CD1c-positive myeloid dendritic cell (primary cell): ENCODE data around the gene SASH1.

Experiments used
- DNase-seq: peaks from one replicate; pipeline ENCODE4 v3.0.0-alpha.2; 2016; ENCODE audit errors: extremely low spot score

Gene SASH1

DNA sequence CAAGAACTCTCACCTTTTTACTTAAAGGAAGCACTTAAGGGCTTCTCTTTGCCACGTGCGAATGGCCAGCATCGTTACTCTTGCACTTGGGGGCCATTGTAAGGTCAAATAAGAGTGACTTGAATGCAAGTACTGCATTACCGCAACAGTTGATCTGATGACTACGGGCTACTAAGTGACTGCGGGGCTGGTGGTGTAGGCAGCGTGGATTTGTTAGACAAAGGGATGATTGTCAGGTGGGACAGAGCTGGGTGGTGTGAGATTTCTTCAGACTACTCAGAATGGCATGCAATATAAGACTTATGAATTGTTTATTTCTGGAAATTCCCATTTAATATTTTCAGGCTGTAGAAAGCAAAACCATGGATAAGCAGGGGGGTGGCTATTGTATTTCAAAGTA lies 204.5 kb downstream of the SASH1 start:
- no peak for DNase-seq

- DNase-seq = no peak
Observed at GRCh38 chr6:148548065-148548748, 205.6 kb downstream of the SASH1 start.

DNA sequence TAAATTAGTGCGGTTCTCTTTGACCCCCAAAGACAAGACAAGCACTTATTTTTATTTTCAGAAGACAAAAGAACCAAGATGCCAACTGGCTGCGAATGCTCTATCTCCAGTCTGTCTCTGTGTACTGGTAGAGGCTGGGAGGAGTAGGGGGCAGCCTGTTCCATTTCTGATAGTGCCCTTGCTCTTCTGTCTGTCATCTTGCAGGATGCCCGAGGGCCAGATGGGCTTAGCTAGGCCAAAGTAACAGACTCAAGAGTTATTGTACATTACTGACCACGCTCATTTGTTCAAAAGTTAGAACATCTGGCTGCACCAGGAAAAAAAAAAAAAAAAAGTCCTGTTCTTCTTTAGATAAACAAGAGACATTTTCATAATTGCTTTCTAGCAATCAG lies 206.1 kb downstream of the SASH1 start:
- no peak for DNase-seq

- no peak for DNase-seq
Observed at GRCh38 chr6:148550569-148550968, 207.9 kb downstream of the SASH1 start.

GRCh38 chr6:148551226-148551625 lies 208.6 kb downstream of the SASH1 start:
- no peak for DNase-seq

GRCh38 chr6:148556410-148556809 lies 213.8 kb downstream of the SASH1 start:
- DNase-seq = peak; percentile 47

DNA sequence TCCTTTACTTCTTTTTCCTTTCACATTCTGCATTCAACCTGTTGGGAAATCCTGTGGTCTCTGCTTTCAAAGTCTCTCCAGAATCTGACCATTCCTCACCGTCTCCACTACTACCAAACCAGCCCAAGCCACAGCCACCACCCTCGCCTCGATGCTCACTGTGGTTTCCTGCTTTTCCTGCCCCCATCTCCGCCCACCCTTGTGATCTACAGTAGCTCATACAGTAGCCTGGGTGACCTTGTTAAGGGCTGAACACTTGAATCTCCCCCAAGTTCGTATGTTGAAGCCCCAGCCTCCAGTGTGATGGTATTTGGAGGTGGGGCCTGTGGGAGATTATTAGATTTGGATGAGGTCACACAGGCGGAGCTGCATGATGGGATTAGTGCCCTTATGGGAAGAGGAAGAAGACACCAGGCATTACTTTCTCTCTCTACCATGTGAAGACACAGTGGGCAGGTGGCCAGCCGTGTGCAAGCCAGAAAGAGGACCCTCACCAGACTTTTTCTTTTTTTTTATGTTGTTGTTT lies 215.2 kb downstream of the SASH1 start:
- peak; percentile 53 for DNase-seq

DNA sequence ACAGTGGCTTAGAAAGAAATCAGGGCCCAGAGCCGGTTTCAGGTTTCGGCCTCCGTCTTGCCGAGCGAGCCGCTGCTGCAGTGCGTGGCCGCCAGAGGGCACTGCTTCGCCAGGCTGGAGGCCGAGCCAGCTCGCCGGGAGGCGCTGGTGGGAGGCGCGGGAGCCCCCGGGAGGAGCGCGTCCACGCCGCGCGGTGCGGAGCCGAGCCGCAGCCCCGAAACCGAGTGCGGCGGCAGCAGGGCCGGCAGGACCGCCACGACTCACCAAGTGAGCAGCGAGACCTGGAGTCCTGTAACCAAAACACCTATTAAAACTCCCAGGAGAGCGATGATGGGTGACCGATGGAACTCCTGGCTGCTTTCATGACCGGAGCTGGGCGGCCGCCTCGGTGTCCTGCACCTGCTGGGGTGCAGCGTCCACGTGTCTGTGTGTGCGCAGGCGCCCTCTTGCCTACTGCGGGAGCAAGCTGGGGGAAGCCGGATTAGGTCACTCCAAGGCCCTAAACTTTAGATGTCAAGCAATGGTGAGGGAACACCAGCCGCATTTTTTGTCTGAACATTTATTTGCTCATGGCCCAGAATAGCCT lies 217.3 kb downstream of the SASH1 start:
- DNase-seq = peak; percentile 80

GRCh38 chr6:148561629-148562028 lies 219.0 kb downstream of the SASH1 start:
- DNase-seq = no peak

DNA sequence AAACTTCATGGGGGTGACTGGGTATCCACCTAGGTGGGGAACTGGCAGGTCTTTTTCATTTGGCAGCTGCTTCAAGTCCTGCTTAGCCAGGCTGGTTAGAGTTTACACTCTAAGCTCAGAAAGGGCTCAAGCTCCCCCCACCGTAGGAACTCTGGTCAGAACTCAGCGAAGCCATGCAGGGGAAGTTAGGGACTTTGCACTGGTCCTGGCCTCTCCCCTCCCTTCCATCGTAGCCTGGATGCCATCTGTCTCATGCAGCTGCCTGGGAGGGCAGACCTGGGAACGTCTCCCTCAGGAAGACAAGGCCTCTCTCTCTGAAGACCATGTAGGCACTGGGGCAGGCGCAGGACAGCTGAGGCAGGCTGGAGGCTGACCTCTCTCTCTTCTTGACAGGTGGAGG lies 220.4 kb downstream of the SASH1 start:
- DNase-seq = no peak

DNA sequence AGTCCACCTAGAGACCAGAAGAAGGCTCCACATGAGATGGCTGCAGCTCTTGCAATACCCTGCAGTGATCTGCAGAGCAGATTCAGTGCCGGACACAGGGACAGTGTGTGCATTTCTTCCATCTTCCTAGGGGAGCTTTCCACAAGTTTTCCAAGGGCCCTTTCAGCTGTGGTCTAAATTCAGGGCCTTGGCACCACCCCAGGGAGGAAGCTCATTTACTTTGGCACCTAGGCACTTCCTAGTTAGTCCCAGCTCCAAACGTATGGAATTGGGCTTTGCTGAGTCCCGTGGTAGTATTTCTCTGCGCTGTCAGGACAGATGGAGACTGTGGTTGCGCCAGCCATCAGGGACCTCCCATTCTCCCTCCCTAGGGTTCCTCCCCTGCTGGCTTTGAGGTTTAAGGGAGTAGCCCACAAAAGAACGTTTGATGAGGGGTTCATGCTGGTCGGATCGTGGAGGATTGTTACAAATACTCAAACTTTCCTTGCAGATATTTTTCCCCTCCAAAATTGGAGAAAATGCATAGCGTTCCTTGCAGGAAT lies 221.9 kb downstream of the SASH1 start:
- DNase-seq = no peak

GRCh38 chr6:148565321-148565926 lies 222.8 kb downstream of the SASH1 start:
- DNase-seq = no peak

- peak; percentile 94 for DNase-seq
Observed at GRCh38 chr6:148565930-148566663, 223.5 kb downstream of the SASH1 start.

DNA sequence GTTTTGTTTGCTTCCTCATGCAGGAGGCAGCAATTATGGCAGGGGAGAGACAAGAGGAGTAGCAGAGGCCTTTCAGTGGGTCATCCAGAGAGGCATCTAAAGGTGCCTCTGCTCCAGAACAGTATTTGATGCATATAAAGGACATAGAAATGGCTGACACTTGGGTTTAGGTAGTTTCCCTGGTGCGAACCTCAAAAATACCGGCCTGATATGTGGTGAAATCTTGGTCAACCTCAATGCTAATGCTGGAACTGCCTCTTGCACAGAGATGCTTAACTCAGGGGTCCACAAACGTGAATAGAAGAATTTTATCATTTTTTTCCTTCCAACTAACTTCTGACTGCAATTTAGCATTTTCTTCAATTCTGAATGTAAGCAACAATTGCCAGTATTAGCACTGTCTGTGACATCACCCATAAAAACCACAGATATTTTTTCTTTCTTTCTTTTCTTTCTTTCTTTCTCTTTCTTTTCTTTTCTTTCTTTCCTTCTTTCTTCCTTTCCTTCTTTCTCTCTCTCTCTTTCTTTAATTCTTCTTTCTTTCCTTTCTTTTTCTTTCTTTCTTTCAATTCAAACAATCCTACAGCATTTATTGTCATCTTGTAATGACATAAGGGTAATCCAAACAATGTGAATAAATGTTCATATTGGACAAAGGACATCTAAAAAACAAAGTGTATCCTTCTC lies 224.2 kb downstream of the SASH1 start:
- no peak for DNase-seq

GRCh38 chr6:148570456-148570855 lies 227.8 kb downstream of the SASH1 start:
- DNase-seq = peak; percentile 18

DNA sequence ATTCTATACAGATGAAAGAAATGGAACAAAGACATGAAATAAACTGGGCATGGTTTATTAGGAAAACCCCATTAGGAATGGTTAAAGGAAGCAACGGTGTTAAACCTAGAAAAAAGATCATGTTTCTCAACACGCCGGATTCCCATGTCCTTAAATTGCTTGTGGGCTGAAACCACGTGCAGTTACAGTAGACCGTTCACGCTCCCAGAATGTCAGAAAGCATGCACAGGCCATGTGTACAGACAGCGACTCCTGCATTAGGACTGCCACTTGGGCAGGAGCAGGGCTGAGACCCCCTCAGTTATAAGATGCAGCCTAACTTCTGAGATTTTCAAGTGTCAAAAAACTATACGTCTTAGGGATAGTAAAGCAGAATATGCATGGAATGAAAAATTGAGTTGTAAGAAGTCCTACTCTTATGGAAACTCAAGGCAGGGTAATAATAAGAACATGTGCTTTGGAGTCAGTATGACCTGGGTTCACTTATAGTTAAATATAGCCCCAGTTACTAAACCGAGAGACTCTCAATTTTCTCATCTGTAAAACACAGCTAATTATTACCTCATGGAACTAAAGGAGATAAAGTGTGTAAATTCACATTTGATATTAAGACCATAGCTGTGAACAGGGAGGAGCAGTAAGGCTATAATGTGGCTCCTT lies 230.2 kb downstream of the SASH1 start:
- no peak for DNase-seq

DNA sequence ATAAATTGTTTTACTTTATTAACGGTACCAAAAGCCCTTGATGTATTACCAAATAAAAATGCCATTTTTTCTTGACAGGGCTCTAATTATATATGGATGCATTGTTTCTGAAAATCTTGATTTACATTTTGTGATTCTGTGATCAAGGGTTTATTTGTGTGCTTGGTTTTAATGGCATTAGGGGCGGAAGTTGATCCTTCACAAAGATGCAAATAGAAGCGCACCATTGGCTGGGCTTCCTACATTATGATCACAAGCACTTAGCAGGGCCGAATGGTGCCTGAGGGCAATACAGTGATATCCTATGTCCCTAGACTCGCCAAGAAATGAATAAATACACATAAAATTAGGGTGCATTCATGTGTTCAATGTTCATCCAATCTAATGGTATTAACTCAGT lies 231.3 kb downstream of the SASH1 start:
- no peak for DNase-seq

- DNase-seq = peak; percentile 82
Observed at GRCh38 chr6:148577687-148578488, 235.2 kb downstream of the SASH1 start.

GRCh38 chr6:148578489-148578814 lies 235.8 kb downstream of the SASH1 start:
- no peak for DNase-seq

DNA sequence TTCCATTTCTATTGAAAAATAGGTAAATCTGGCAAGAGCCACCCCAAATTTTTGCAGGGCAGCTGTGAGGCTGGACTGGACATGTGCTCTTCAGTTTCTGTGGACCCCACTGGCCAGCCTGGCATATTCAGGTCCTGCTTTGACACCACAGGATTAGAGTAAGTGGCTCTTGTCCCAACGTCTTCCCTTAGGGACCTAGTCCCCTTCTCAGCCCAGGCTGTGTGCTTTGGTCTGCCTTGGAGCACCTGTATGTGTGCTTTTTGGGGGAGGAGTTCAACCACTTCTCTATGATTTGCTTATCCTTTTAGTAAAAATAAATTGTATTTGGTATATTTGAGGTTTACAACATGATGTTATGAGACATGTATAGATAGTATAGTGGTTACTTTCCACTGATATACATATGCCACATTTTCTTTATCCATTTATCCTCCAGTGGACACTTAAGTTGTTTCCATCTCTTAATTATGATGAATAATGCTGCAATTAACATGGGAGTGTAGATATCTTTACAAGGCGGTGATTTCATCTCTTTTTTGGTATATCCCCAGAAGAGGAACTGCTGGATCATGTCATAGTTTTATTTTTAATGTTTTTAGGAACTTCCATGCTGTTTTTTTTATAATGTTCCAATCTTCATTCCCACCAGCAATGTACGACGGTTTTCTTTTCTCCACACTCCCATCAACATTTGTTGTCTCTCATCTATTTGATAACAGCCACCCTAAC lies 236.4 kb downstream of the SASH1 start:
- DNase-seq = peak; percentile 38
